HG02763 (cell line): ENCODE measurements around the gene SLC35G6.
"Not testable (repeated sequence)": the region's sequence is repeated elsewhere in the genome, so short reads cannot be mapped to it uniquely, and the experiment has no call there.

Source experiments
- ATAC-seq: cut with Tn5 transposase; IDR thresholded peaks from one replicate; pipeline ENCODE4 v1.9.1; 2021; ENCODE audit warnings: mild to moderate bottlenecking, moderate library complexity; ENCODE audit not compliant: unreplicated experiment

Gene SLC35G6

DNA sequence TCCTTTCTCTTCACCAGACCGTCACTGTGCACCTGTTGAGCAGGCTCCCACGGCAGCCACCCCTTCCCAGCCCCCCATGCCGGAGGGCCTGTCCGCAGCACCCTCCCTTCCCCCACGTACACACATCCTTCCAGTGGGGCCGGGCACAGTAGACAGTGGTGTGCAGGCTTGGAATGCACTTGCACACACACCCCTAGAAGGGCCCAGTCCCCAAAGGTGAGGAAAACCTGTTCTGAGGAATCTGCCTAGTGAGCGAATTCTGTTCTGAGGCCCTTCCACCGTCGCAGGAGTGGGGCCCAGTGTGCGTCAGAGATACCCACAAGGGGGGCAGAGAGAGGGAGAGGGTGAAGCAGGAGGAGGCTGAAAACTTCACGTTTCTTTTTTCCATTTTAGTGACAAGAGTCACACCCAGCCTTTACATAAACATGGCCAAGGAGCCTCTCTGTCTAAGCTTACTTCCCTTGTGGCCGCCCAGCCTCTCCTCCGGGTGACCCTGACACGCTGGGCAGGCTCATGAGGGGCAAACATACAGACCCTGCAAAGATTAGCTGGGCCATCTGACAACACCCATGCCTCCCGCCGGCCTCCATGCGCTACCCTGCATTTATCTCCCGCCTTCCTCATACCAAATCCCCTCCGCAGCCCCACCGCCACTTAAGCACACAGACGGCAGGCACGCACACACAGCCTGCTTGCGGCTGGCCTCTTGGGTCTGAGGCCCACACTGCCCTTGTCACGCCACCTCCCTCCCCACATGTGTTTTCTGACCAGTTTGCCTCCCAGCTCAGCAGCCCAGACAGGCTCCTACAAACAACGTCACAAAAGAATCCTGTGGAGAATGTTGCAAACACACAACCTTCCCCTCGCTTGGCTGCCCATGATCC, 3.6 kb upstream of the SLC35G6 start:
- no peak for ATAC-seq

DNA sequence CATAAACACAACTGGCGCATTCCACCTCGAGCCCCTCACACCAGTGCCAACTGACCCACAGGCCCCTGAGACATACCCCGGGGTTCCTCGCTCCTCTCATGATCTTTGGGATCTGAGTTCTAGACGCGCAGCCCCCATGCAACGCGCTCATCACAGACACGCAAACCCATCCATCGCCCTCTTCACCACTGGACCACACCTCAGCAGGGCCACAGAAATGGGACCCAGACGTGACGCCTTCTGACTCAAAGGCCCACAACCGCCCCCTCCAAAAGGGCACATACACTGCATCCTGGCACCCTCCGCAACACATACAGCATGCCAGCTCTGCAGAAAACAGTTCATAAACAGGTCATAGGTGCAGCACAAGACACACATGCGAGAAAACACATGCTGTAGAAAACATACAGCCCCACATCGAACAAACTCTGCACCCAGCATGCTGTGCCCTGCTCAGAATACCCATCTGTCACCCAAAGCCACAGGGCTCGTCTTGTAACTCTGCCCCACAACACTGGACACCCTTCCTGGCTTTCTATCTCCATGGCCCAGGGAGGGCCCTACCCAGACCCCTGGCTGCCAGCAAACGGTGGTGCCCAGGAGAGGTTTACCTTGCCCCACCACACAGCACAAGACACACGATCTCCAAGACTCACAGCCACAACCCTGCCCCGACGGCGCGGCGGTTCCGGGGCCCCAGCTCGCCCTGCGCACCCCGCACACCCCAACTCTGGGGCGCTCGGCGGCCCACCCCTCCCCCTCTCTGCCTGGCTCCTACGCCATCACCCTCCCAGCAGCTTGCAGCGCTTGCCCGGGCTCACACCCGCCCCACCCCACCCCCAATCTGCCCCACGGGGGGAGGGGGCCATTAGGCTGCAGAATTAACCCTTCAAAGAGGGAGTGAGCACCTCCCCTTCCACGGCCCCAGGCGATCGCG, 2.7 kb upstream of the SLC35G6 start:
- no peak for ATAC-seq

DNA sequence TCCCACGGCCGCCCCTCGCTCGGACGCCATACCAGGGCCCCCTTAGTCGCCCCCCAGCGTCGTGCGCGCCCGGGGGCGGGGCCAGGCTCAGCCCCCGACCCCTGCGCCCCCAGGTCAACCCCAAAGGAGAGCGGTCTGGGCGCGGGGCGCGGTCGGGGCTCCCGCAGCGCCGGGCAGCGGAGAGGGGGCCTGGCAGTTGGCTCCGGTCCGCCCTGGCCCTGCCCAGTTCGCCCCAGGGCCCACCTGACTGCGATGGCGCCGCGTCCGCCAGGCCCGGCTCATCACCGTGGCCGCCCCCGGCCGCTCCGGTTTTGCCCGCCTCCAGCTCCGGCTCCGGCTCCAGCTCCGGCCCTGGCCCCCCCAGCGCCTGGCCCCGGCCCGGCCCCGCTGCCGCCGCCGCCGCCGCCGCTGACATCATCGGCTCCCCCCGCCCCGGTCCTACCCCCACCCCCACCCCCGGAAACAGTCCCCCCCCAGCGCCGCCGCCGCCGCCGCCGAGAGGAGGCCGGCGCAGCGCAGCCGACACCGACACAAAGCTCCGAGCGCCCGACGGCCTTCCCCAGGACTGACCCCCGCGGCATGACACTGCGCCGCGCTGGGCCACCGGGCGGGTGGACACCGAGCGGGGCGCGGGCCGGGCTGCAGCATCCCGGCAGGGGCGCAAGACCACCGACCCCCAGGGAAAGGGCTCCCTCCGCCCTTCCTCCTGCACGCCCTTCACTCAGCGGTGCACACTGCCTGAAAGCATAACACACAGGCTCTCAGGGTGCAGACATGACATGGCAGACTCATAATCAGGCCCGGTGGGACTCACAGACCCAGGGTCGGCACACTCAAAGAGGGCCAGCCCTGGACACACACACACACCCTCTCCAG, 1.8 kb upstream of the SLC35G6 start, which contains the start of gene ZBTB4:
Gene ZBTB4, minus strand, starts transcription at position 419 of the 876 bp plus-strand sequence. CDS start 12,830 bp downstream, outside the sequence.
- no peak for ATAC-seq

DNA sequence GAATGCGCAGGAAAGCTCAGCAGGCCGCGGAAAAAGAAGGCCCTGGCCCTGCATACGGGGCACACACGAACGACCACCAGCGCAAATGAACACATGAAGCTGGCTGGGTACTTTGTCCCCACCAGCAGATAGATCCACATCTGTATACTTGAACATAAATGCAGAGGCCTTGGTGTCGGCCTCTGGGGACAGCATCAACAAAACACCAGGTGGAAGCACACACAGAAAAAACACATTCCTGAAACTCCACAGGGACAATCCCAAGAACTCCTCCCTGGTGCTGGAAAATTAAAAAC, 1.2 kb upstream of the SLC35G6 start:
- no peak for ATAC-seq

DNA sequence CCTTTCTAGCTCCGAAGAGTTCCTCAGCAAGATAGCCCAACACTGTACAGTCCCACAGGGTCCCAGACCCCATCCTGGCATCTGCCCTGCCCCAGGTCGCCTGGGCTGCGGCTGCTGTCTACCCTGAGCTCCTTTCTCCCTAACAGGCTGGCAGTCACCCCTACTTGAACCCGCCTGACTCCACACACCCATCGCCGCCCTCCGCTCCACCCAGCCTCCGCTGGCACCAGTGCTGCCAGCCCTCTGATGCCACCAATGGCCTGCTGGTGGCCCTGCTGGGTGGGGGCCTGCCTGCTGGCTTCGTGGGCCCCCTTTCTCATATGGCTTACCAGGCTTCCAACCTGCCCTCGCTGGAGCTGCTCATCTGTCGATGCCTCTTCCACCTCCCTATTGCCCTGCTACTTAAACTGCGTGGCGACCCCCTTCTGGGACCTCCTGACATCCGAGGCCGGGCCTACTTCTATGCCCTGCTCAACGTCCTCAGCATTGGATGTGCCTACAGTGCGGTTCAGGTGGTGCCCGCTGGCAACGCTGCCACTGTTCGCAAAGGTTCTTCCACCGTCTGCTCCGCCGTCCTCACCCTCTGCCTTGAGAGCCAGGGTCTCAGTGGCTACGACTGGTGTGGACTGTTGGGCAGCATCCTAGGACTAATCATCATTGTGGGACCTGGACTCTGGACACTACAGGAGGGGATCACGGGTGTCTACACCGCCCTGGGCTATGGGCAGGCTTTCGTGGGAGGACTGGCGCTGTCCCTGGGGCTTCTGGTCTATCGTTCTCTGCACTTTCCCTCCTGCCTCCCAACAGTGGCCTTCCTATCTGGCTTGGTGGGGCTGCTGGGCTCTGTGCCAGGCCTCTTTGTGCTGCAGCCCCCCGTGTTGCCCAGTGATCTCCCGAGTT, 846 bp downstream of the SLC35G6 start:
- not testable (repeated sequence) for ATAC-seq

DNA sequence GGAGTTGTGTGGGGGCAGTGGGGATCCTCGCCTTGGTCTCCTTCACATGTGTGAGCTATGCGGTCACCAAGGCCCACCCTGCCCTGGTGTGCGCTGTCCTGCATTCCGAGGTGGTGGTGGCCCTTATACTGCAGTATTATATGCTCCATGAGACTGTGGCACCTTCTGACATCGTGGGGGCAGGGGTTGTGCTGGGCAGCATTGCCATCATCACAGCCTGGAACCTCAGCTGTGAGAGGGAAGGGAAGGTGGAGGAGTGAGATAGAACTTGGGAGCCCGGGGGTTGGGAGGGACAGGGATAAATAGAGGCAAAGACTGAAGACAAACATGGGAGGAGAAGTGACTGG, 1.5 kb downstream of the SLC35G6 start:
- ATAC-seq = not testable (repeated sequence)

DNA sequence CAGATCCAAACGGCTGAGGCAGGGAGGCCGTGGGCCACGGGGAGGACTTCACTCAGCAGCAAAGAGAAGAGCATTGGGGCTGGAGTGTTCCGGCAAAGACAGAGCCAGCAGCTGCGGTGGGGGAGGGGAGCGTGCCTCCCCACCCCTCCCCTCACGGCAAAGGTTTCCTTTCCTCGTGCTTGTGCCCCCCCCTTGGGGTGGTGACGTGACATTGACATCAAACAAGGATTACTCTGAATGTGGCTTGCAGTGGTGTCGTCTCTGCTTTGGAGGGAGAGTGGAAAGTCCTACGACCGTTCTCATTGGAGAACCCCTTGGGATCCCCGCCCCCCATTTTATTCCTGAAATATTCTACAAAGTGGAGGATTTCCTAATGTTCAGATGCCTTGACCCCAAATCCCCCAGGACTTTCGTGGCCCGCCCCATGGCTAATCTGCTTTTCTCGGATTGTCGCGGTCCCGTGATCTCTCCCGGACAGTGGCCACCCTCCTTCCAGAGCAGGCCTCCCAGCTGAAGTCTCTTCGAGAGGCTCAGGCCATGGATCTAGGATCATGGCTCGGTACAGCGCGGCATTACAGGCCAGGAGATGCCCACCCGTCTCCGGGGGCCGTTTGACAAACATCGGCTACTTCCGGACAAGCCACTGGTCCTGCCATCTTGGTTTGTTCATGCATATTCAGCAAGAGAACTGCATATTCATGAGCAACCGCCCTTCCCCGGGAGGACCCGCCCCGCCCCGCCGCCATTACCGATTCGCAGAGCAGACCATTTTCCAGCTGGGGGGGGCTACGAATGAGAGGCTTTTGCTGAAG, 2.2 kb downstream of the SLC35G6 start:
- peak; percentile 27 for ATAC-seq

DNA sequence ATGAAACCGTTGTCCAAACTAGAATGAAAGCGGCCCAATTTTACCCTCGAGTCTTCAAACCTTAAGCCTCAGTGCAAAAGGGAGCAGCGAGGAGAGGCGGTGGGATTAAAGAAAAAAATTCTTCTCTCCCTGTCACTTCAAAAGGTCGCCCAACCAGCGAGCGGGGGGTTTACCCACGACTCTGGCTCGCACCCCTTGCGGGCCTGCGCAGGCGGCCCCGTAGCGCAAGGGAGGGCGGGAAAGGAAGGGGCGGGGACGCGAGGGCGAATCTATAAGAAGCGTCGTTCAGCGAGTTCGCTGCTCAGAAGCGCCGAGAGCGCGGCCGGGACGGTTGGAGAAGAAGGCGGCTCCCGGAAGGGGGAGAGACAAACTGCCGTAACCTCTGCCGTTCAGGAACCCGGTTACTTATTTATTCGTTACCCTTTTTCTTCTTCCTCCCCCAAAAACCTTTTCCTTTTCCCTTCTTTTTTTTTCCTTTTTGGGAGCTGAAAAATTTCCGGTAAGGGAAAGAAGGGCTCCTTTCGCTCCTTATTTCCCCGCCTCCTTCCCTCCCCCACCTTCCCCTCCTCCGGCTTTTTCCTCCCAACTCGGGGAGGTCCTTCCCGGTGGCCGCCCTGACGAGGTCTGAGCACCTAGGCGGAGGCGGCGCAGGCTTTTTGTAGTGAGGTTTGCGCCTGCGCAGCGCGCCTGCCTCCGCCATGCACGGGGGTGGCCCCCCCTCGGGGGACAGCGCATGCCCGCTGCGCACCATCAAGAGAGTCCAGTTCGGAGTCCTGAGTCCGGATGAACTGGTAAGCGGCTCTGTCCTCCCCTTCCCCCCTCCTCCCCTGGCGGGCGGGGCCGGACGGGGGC, 3.0 kb downstream of the SLC35G6 start, which contains the start of gene POLR2A:
Gene POLR2A, plus strand, starts transcription at position 300 of the 852 bp plus-strand sequence.
- ATAC-seq = peak; percentile 62

DNA sequence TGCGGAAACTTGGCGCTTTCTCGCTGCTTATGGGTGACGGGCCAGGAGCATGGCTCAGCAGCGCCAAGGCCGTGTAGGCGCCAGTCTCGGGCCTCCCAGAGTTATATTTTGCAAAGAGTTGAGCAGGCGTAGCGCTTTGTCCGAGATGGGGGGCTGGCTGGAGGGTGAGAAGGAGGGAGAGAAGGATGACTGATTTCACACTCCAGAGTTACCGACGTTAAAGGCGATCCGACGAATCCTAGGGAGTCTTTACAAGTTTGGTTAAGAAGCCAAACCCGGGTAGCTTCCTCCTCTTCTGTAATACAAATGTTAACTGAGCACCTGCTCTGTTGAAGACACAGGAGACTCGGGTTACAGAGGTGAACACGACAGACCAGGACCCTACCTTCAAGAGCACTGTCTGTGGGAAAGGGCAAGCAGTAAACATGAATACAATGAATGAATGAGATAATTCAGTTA, 3.7 kb downstream of the SLC35G6 start:
- no peak for ATAC-seq

DNA sequence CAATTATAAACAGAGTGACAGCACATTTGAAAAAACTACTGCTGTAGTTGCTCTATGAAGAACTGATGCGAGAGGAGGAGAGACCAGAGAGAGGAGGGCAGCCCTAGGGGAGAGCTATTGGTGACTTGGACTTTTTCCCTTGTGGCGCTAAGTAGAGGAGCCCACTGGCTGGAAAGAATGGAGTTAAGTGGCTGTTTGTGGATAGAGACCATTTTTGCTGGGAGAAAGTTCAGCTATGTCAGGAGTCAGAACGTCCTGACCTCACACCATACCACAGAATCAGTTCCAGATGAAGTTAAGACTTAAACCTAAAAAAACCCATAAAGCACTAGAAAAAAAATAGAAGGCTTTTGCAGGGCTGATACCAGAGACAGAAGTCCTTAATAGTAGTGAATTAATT, 4.9 kb downstream of the SLC35G6 start:
- no peak for ATAC-seq

DNA sequence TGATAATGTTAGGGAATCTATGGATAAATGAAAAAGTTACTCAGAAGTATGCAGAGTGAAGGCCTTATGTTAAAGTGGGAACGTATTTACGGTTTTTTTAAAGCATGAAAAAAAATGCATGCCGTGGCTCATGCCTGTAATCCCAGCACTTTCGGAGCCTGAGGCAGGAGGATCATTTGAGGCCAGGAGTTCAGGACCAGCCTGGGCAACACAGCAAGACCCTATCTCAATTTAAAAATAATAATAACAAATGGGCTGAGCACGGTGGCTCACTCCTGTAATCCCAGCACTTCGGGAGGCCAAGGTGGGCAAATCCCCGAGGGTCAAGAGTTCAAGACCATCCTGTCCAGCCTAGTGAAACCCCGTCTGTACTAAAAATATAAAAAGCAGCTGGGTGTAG, 8.9 kb downstream of the SLC35G6 start:
- ATAC-seq = no peak

DNA sequence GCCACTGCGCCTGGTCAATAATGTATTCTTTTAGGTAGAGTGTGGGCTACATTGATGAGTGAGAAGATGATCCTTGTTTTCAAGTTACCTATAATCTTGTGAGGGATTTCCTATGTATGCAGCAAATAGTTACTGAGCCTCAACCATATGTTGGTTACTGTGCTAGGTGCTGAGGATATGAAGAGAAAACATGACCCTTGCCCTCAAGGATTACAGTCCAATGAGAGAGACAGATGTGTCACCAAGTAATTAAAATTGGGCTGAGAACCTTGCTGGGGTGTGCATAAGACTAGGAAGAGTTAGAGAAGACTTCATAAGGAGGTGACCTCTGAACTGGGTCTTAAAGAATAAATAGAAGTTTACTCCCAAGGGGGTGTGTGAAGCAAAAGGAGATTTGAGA, 10.3 kb downstream of the SLC35G6 start:
- no peak for ATAC-seq

DNA sequence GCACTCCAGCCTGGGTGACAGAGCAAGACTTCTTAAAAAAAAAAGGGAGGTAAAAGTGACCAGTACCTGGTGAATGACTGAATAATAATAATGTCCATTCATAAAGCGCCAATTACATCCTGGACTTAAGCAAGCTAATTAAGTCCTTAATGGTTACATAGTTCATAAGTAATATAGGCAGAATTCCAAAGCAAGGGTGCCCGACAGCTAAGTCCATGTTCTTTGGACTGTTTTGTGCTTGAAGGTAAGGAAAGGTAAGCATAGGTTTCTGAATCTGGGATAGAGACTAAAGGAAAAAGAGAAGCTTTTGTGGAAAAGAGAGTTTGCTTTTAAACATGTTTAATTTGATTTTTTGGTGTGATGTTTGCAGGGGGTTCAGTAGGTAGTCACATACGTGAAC, 12.7 kb downstream of the SLC35G6 start:
- no peak for ATAC-seq

DNA sequence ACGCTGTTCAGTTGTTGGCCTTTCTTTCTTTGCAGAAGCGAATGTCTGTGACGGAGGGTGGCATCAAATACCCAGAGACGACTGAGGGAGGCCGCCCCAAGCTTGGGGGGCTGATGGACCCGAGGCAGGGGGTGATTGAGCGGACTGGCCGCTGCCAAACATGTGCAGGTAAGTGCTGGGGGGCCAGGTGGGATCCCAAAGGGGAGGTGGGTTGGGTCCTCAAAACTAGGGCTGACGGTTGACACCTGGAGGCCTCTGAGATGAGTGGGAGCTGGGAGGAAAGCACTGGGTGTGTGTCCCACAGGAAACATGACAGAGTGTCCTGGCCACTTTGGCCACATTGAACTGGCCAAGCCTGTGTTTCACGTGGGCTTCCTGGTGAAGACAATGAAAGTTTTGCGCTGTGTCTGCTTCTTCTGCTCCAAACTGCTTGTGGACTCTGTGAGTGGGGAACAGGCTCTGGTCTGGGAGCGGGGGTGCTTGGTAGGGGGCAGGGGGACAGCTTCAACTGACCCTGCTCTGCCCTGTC, 14.7 kb downstream of the SLC35G6 start:
- ATAC-seq = no peak

DNA sequence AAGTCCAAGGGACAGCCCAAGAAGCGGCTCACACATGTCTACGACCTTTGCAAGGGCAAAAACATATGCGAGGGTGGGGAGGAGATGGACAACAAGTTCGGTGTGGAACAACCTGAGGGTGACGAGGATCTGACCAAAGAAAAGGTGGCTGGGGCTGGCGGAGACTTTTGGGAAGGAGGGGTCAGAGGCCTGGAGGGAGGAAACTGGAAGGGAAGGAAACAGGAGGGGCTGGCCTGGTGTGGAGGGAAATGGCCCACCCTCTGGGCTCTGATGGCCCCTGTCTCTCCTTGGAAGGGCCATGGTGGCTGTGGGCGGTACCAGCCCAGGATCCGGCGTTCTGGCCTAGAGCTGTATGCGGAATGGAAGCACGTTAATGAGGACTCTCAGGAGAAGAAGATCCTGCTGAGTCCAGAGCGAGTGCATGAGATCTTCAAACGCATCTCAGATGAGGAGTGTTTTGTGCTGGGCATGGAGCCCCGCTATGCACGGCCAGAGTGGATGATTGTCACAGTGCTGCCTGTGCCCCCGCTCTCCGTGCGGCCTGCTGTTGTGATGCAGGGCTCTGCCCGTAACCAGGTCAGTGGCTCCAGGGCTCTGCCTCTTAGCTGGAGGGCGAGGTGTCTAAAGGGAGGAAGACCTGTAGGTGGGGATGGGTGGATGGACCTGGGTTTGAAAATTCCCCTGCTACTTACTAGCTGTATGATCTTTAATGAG, 15.4 kb downstream of the SLC35G6 start:
- no peak for ATAC-seq

DNA sequence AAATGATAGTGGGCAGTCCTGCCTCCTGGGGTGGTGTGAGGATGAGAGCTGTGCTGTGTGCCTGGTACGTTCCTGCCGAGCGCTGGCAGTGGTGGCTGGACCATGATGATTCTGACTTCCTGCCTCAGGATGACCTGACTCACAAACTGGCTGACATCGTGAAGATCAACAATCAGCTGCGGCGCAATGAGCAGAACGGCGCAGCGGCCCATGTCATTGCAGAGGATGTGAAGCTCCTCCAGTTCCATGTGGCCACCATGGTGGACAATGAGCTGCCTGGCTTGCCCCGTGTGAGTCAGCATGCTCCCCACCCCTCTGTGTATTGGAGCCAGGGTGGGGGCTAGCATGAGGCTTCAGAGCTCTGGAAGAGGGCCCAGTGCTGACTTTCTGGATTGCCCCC, 16.0 kb downstream of the SLC35G6 start:
- no peak for ATAC-seq

DNA sequence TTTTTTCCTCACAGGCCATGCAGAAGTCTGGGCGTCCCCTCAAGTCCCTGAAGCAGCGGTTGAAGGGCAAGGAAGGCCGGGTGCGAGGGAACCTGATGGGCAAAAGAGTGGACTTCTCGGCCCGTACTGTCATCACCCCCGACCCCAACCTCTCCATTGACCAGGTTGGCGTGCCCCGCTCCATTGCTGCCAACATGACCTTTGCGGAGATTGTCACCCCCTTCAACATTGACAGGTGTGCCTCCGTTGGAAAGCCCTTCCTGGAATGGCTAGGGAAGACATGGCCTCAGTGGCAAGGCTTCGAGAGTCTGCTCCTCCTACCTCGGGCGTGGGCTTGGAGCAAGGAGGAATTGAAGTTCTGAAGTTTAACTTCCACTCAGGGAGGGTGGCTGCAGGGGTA, 16.4 kb downstream of the SLC35G6 start:
- ATAC-seq = no peak
